Kidney (tissue), 14 donors: ENCODE results near the gene EXOC2. TPM values are rescaled to one million over a fixed set of nuclear protein-coding genes. Genes with fewer than 3 reads are reported as not detected.

Experiments
- DNase-seq, 5 donors: peaks; one replicate each; pipeline ENCODE4 v3.0.0-alpha.2; 2013 to 2020
- FAIRE-seq: peaks from 2 replicates; lab custom pipeline; 2012; peaks lifted over from hg19 to GRCh38; lab: Jason Lieb, UNC
- H3K27ac ChIP-seq, 2 donors: one replicate each; pipeline ENCODE4 v1.7.0; 2013; ENCODE audit warnings: low read depth in 2 of 2, low read length in 2 of 2, inconsistent platforms in 1 of 2
- H3K27me3 ChIP-seq: one replicate; pipeline ENCODE4 v1.7.1; 2013; ENCODE audit warnings: low read length, inconsistent platforms; ENCODE audit not compliant: control insufficient read depth, insufficient read depth
- H3K36me3 ChIP-seq, 3 donors: one replicate each; pipeline versions ENCODE4 v1.7.0 to v1.7.1; 2013; ENCODE audit warnings: low read length in 3 of 3, control low read depth in 1 of 3, inconsistent platforms in 1 of 3; ENCODE audit not compliant: insufficient read depth in 3 of 3, control insufficient read depth in 2 of 3
- H3K4me1 ChIP-seq, 3 donors: one replicate each; pipeline versions ENCODE4 v1.7.0 to v1.7.1; 2013; ENCODE audit warnings: low read length in 3 of 3, inconsistent platforms in 1 of 3, low read depth in 1 of 3; ENCODE audit not compliant: control insufficient read depth in 2 of 3, insufficient read depth in 2 of 3
- H3K4me3 ChIP-seq, 3 donors: one replicate each; pipeline versions ENCODE4 v1.7.0 to v1.8.1; 2013; ENCODE audit warnings: low read length in 3 of 3, control low read depth in 1 of 3, inconsistent platforms in 1 of 3
- H3K9ac ChIP-seq, 3 donors: one replicate each; pipeline versions ENCODE4 v1.7.0 to v1.7.1; 2013; ENCODE audit warnings: low read length in 3 of 3, control low read depth in 1 of 3, inconsistent platforms in 1 of 3
- H3K9me3 ChIP-seq, 3 donors: one replicate each; pipeline versions ENCODE4 v1.7.0 to v1.7.1; 2013; ENCODE audit warnings: low read length in 3 of 3, control low read depth in 1 of 3, inconsistent platforms in 1 of 3; ENCODE audit not compliant: control insufficient read depth in 2 of 3, insufficient read depth in 1 of 3
- intact Hi-C: fragments of 100-400 bp; cut with DNase I; formaldehyde crosslinking; loops from one replicate; pipeline ENCODE4 v1.11.1; 2022
- polyA plus RNA-seq: library from polyadenylated mRNA; stranded (reverse); fragments of 350-450 nt; fragmentation: Illumina TruSeq; extraction: RNeasy Lipid Tissue Mini Kit (QIAGEN cat#74804); gene quantifications from one replicate; pipeline ENCODE4 v1.2.3, GENCODE V29; 2014; ENCODE audit warnings: low read depth, low replicate concordance; ENCODE audit not compliant: insufficient read depth
- total RNA-seq: library from RNA; stranded (reverse); fragmentation: NEBNext Ultra II Directional; extraction: Animal tissue kit (Norgen Biotek cat#: 25700); gene quantifications from one replicate; pipeline ENCODE4 v1.2.1, GENCODE V29; 2021
- TF ChIP-seq, protein P1 (sequence below): IDR thresholded peaks from 3 replicates; pipeline ENCODE4 v1.5.1; 2012; ENCODE audit warnings: mild to moderate bottlenecking, moderate library complexity, borderline replicate concordance; ENCODE audit not compliant: insufficient read depth; ENCODE audit errors: extremely low read depth
- donor health status: control.
- donor health status: control.
- donor health status: control.
- donor health status: control.
- donor health status: control.
- donor health status: DM: yes; HTN: yes; CAD: no.
- donor health status: Normal renal cell carcinoma (clear cell type).

The EXOC2 gene
- total and polyA plus RNA-seq, 2 donors from 2014 or later = 8.6 to 21.7 TPM

DNA sequence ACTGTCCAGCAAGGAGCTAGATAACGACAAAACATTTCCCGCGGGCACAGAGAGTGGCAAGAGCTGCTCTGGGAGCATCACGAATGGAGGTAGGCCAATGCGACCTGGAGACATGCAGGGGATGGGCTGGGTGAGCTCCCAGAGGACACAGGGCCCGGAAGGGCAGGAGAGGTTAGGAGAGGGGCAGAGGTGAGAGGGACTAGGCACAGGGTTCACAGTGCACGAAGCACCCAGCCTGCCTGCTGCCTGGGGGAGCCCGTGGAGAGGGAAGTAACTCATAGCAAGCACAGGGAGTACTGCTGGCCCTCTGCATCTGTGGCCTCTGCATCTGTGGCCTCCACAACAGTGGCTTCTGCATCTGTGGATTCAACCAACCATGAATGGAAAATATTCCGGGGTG is 162.5 kb downstream of the EXOC2 start:
- intact Hi-C loops = no loop called here
- FAIRE-seq (no peak), DNase-seq (no peak)
- TF ChIP-seq, protein P1, sequence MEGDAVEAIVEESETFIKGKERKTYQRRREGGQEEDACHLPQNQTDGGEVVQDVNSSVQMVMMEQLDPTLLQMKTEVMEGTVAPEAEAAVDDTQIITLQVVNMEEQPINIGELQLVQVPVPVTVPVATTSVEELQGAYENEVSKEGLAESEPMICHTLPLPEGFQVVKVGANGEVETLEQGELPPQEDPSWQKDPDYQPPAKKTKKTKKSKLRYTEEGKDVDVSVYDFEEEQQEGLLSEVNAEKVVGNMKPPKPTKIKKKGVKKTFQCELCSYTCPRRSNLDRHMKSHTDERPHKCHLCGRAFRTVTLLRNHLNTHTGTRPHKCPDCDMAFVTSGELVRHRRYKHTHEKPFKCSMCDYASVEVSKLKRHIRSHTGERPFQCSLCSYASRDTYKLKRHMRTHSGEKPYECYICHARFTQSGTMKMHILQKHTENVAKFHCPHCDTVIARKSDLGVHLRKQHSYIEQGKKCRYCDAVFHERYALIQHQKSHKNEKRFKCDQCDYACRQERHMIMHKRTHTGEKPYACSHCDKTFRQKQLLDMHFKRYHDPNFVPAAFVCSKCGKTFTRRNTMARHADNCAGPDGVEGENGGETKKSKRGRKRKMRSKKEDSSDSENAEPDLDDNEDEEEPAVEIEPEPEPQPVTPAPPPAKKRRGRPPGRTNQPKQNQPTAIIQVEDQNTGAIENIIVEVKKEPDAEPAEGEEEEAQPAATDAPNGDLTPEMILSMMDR = no peak
- Histone ChIP-seq H3K27me3 (no peaks in the 10 kb centered on the region), H3K27ac (no peak overlapping the region), H3K9ac (no peak overlapping the region), H3K4me1 (no peaks in the 10 kb centered on the region), H3K9me3 (no peaks in the 10 kb centered on the region), H3K36me3 (peaks cover 0 to 10% (median 0%) of the 10 kb centered on the region in 3 donors), H3K4me3 (no peak overlapping the region)

DNA sequence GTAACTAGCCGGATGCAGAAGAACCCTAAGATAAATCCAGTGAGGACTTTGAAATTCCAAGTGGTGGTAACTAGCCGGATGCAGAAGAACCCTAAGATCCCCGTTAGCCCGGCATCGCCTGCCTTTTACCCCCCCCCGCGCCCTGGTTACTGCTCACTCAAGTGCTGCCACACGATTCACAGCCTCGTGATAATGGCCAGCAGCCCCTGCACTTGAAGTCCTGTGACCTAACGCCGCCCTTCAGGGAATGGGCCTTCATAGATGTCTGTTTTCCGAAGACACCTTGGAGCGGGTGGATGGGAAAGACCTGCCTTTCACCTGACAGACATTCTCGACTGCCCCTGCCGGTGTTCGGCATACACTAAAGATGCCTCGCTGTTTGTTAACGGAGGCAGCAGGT is 163.9 kb downstream of the EXOC2 start:
- DNase-seq (no peak), FAIRE-seq (no peak)
- Histone ChIP-seq H3K36me3 (peaks cover 0 to 10% (median 0%) of the 10 kb centered on the region in 3 donors), H3K27me3 (no peaks in the 10 kb centered on the region), H3K4me1 (no peaks in the 10 kb centered on the region), H3K4me3 (no peak overlapping the region), H3K9ac (no peak overlapping the region), H3K9me3 (no peaks in the 10 kb centered on the region), H3K27ac (no peak overlapping the region)
- TF ChIP-seq, protein P1 = no peak
- intact Hi-C loops = no loop called here

DNA sequence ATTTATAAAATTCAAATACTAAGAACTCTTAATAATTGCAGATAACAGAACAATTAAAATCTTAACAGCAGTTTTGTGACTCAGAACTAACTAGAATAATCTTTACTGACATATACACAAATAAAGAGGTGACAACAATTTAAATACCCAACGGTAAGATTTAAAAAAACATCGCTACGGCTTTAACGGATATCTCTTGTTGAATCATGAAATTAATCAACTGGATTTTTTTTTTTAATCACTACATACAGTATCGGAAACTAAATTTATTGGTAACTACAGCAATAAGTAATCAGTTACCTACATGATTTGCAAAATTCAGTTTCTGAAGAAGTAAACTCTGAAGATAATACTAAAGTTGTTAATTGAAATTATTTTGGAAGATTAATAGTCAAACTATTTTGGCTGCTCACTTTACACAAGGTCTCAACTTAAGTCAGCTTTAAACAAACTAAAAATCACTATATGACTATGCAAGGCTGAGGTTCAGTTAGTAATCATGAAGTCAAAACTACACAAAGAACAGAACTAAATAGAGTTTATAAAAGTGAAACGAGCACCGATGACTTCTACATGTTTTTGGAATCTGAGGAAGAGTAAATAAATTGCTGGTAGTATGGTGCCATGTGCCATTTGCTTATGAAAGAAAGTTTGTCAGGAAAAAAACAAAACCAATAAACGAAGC is 164.8 kb downstream of the EXOC2 start:
- no peaks in the 10 kb centered on the region for H3K9me3 ChIP-seq

More for the DNA sequence above, 164.8 kb downstream of the EXOC2 start:
- H3K9ac ChIP-seq = no peak overlapping the region
- intact Hi-C loops = no loop called here
- TF ChIP-seq, protein P1 = no peak
- no peak overlapping the region for H3K4me3 ChIP-seq
- no peaks in the 10 kb centered on the region for H3K4me1 ChIP-seq
- H3K27ac ChIP-seq = no peak overlapping the region
- DNase-seq (no peak), FAIRE-seq (no peak)
- H3K27me3 ChIP-seq = no peaks in the 10 kb centered on the region
- peaks cover 0 to 10% (median 0%) of the 10 kb centered on the region in 3 donors for H3K36me3 ChIP-seq
